ENCODE results near the gene CYP3A5. TPM values are rescaled to one million over a fixed set of nuclear protein-coding genes. Genes with fewer than 3 reads are reported as not detected.
"Not testable (repeated sequence)": the region's sequence is repeated elsewhere in the genome, so short reads cannot be mapped to it uniquely, and the experiment has no call there.

Gene CYP3A5
- total and polyA plus RNA-seq, 10 of the 15 experiments (the other 5 are each of a cell fraction or from before 2014, with no cell fraction given) = 0.05 to 1.3 (median 0.09) TPM; not detected in 2

- TF ChIP-seq ETV6 (conservative IDR thresholded peaks at IDR 0.05 in 1 of 2, IDR thresholded peaks at IDR 0.05 in 1 of 2; ENCODE audit: borderline replicate concordance in 1 of 2, low read depth in 1 of 2) (no peak), ZNF207 (IDR thresholded peaks at IDR 0.05; ENCODE audit: borderline replicate concordance) (no peak), KAT2A (conservative IDR thresholded peaks at IDR 0.05; ENCODE audit: control insufficient read depth, low read depth, low read length) (no peak), RUNX3 (IDR thresholded peaks at IDR 0.05; ENCODE audit: low read length) (no peak), CBFB (IDR thresholded peaks at IDR 0.05; ENCODE audit: low read depth) (no peak), PBX3 (IDR thresholded peaks at IDR 0.05; ENCODE audit: insufficient replicate concordance, low read depth, low read length) (no peak)
Observed at GRCh38 chr7:99653754-99654153, 26.0 kb downstream of the CYP3A5 start (continued).

GRCh38 chr7:99653269-99653668 lies 26.5 kb downstream of the CYP3A5 start:
- POLR2A ChIA-PET; H3K4me1 ChIP-seq (ENCODE audit: control insufficient read depth, insufficient read depth, low read length); CTCF ChIA-PET; in situ Hi-C loops (cut with MboI); H2AFZ ChIP-seq (ENCODE audit: control insufficient read depth, low read depth, low read length); H3K27me3 ChIP-seq (replicated peaks in 1 of 2; ENCODE audit: control insufficient read depth in 2 of 2, insufficient read depth in 2 of 2, low read length in 1 of 2); H3K36me3 ChIP-seq (ENCODE audit: control insufficient read depth in 2 of 2, insufficient read depth in 2 of 2, low read length in 1 of 2); H3K27ac ChIP-seq (ENCODE audit: control insufficient read depth, insufficient read depth); SMC1A ChIA-PET (ENCODE audit: uncharacterized antibody, unreplicated experiment); H3K4me2 ChIP-seq (ENCODE audit: control insufficient read depth, insufficient read depth); H3K9ac ChIP-seq (ENCODE audit: control insufficient read depth, insufficient read depth, low read length); FAIRE-seq; ATAC-seq; H3K4me3 ChIP-seq; DNase-seq (ENCODE audit: low read depth, low spot score); H3K9me3 ChIP-seq (replicated peaks; ENCODE audit: control insufficient read depth, insufficient read depth, low read length); H4K20me1 ChIP-seq (ENCODE audit: control insufficient read depth, insufficient read depth); H3K79me2 ChIP-seq (ENCODE audit: control insufficient read depth, insufficient read depth, low read length); BruUV-seq (replicated peaks); intact Hi-C loops (cut with micrococcal nuclease; ENCODE audit: unreplicated experiment): not testable (repeated sequence)
- 97% methylated on average over 4 of the region's 4 CpGs for WGBS (ENCODE audit: insufficient coverage, insufficient replicate concordance, low lambda C conversion rate, missing lambda C conversion rate)
- RAD21 ChIA-PET (ENCODE audit: unreplicated experiment) = interaction anchor here (0.6 kb wide), 1 partner anchor 340 kb away, joined by 3 read pairs; no protein-coding TSS in a partner anchor
